Suprapubic skin (tissue), 4 donors: Measurements from ENCODE around the gene MARCHF2.

Experiments used
- EP300 ChIP-seq: sonication (generic); formaldehyde crosslinking; IDR thresholded peaks from one replicate; pipeline ENCODE4 v1.6.1; 2017; ENCODE audit warnings: antibody characterized with exemption
- POLR2A ChIP-seq, 2 donors: fragments of 450-650 bp; IDR thresholded peaks; one replicate each; pipeline ENCODE4 v1.6.1; 2017; ENCODE audit warnings: antibody characterized with exemption in 2 of 2, mild to moderate bottlenecking in 2 of 2, moderate library complexity in 2 of 2
- POLR2AphosphoS5 ChIP-seq, 3 donors: sonication (generic); formaldehyde crosslinking; IDR thresholded peaks; one replicate each; pipeline ENCODE4 v1.6.1; 2017; ENCODE audit warnings: antibody characterized with exemption in 3 of 3
- TF ChIP-seq, protein P1 (sequence below), 2 donors: fragments of 200-600 bp in 1 of 2; fragments of 450-650 bp in 1 of 2; sonication (generic) in 1 of 2; IDR thresholded peaks; one replicate each; pipeline ENCODE4 v1.5.1; 2016 to 2019; ENCODE audit warnings: antibody characterized with exemption in 2 of 2, mild to moderate bottlenecking in 1 of 2, moderate library complexity in 1 of 2

GRCh38 chr19:8449830-8450229, 36.7 kb downstream of the MARCHF2 start:
- TF ChIP-seq, protein P1, sequence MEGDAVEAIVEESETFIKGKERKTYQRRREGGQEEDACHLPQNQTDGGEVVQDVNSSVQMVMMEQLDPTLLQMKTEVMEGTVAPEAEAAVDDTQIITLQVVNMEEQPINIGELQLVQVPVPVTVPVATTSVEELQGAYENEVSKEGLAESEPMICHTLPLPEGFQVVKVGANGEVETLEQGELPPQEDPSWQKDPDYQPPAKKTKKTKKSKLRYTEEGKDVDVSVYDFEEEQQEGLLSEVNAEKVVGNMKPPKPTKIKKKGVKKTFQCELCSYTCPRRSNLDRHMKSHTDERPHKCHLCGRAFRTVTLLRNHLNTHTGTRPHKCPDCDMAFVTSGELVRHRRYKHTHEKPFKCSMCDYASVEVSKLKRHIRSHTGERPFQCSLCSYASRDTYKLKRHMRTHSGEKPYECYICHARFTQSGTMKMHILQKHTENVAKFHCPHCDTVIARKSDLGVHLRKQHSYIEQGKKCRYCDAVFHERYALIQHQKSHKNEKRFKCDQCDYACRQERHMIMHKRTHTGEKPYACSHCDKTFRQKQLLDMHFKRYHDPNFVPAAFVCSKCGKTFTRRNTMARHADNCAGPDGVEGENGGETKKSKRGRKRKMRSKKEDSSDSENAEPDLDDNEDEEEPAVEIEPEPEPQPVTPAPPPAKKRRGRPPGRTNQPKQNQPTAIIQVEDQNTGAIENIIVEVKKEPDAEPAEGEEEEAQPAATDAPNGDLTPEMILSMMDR (IDR thresholded peaks at IDR 0.05), result no peak
- TF ChIP-seq POLR2AphosphoS5 (IDR thresholded peaks at IDR 0.05) (no peak), POLR2A (IDR thresholded peaks at IDR 0.05) (no peak), EP300 (no peak)
